ENCODE data around the gene INPP5B.

INPP5B gene

GRCh38 chr1:37890378-37891014 lies 56.4 kb downstream of the INPP5B start:
- H3K27me3 ChIP-seq (ENCODE audit: control insufficient read depth, insufficient read depth, low read length), result no peaks in the 10 kb centered on the region
- H3K9me3 ChIP-seq (ENCODE audit: control insufficient read depth, insufficient read depth, low read length), result no peaks in the 10 kb centered on the region
- H3K4me3 ChIP-seq (ENCODE audit: low read depth, low read length), result no peak overlapping the region
- H3K36me3 ChIP-seq (ENCODE audit: control insufficient read depth, insufficient read depth, low read length), result peaks cover 44% of the 10 kb centered on the region
- no peak overlapping the region for H3K27ac ChIP-seq (ENCODE audit: low read depth, low read length)
- H3K4me1 ChIP-seq (ENCODE audit: control insufficient read depth, insufficient read depth, low read length), result no peaks in the 10 kb centered on the region
- no peak overlapping the region for H3K9ac ChIP-seq (ENCODE audit: low read depth, low read length)

- H3K27ac ChIP-seq (ENCODE audit: low read depth, low read length), result no peak overlapping the region
- no peak overlapping the region for H3K9ac ChIP-seq (ENCODE audit: low read depth, low read length)
- no peaks in the 10 kb centered on the region for H3K9me3 ChIP-seq (ENCODE audit: control insufficient read depth, insufficient read depth, low read length)
- no peaks in the 10 kb centered on the region for H3K27me3 ChIP-seq (ENCODE audit: control insufficient read depth, insufficient read depth, low read length)
- peaks cover 54% of the 10 kb centered on the region for H3K36me3 ChIP-seq (ENCODE audit: control insufficient read depth, insufficient read depth, low read length)
- no peaks in the 10 kb centered on the region for H3K4me1 ChIP-seq (ENCODE audit: control insufficient read depth, insufficient read depth, low read length)
- no peak overlapping the region for H3K4me3 ChIP-seq (ENCODE audit: low read depth, low read length)
These were observed 58.7 kb downstream of the INPP5B start for GRCh38 chr1:37888022-37888700.

GRCh38 chr1:37884145-37884544 lies 62.7 kb downstream of the INPP5B start:
- H3K4me1 ChIP-seq (ENCODE audit: control insufficient read depth, insufficient read depth, low read length), result no peaks in the 10 kb centered on the region
- no peak overlapping the region for H3K4me3 ChIP-seq (ENCODE audit: low read depth, low read length)
- H3K36me3 ChIP-seq (ENCODE audit: control insufficient read depth, insufficient read depth, low read length), result peaks cover 77% of the 10 kb centered on the region
- H3K9ac ChIP-seq (ENCODE audit: low read depth, low read length), result no peak overlapping the region
- H3K27me3 ChIP-seq (ENCODE audit: control insufficient read depth, insufficient read depth, low read length), result no peaks in the 10 kb centered on the region
- H3K9me3 ChIP-seq (ENCODE audit: control insufficient read depth, insufficient read depth, low read length), result no peaks in the 10 kb centered on the region
- H3K27ac ChIP-seq (ENCODE audit: low read depth, low read length), result no peak overlapping the region

GRCh38 chr1:37883671-37884070 lies 63.2 kb downstream of the INPP5B start:
- H3K27me3 ChIP-seq (ENCODE audit: control insufficient read depth, insufficient read depth, low read length), result no peaks in the 10 kb centered on the region
- no peak overlapping the region for H3K4me3 ChIP-seq (ENCODE audit: low read depth, low read length)
- H3K9me3 ChIP-seq (ENCODE audit: control insufficient read depth, insufficient read depth, low read length), result no peaks in the 10 kb centered on the region
- no peaks in the 10 kb centered on the region for H3K4me1 ChIP-seq (ENCODE audit: control insufficient read depth, insufficient read depth, low read length)
- no peak overlapping the region for H3K9ac ChIP-seq (ENCODE audit: low read depth, low read length)
- no peak overlapping the region for H3K27ac ChIP-seq (ENCODE audit: low read depth, low read length)
- H3K36me3 ChIP-seq (ENCODE audit: control insufficient read depth, insufficient read depth, low read length), result peaks cover 74% of the 10 kb centered on the region

GRCh38 chr1:37879865-37880264 lies 67.0 kb downstream of the INPP5B start:
- no peaks in the 10 kb centered on the region for H3K27me3 ChIP-seq (ENCODE audit: control insufficient read depth, insufficient read depth, low read length)
- no peak overlapping the region for H3K9ac ChIP-seq (ENCODE audit: low read depth, low read length)
- H3K9me3 ChIP-seq (ENCODE audit: control insufficient read depth, insufficient read depth, low read length), result no peaks in the 10 kb centered on the region

GRCh38 chr1:37878071-37878470 lies 68.8 kb downstream of the INPP5B start:
- Histone ChIP-seq H3K36me3 (ENCODE audit: control insufficient read depth, insufficient read depth, low read length) (peaks cover 74% of the 10 kb centered on the region), H3K27me3 (ENCODE audit: control insufficient read depth, insufficient read depth, low read length) (no peaks in the 10 kb centered on the region), H3K4me1 (ENCODE audit: control insufficient read depth, insufficient read depth, low read length) (no peaks in the 10 kb centered on the region), H3K4me3 (ENCODE audit: low read depth, low read length) (no peak overlapping the region), H3K27ac (ENCODE audit: low read depth, low read length) (no peak overlapping the region), H3K9ac (ENCODE audit: low read depth, low read length) (no peak overlapping the region), H3K9me3 (ENCODE audit: control insufficient read depth, insufficient read depth, low read length) (no peaks in the 10 kb centered on the region)

More at GRCh38 chr1:37879865-37880264, 67.0 kb downstream of the INPP5B start:
- no peak overlapping the region for H3K27ac ChIP-seq (ENCODE audit: low read depth, low read length)
- no peaks in the 10 kb centered on the region for H3K4me1 ChIP-seq (ENCODE audit: control insufficient read depth, insufficient read depth, low read length)
- H3K36me3 ChIP-seq (ENCODE audit: control insufficient read depth, insufficient read depth, low read length), result peaks cover 66% of the 10 kb centered on the region
- H3K4me3 ChIP-seq (ENCODE audit: low read depth, low read length), result no peak overlapping the region

- no peak overlapping the region for H3K9ac ChIP-seq (ENCODE audit: low read depth, low read length)
- no peak overlapping the region for H3K27ac ChIP-seq (ENCODE audit: low read depth, low read length)
- no peaks in the 10 kb centered on the region for H3K4me1 ChIP-seq (ENCODE audit: control insufficient read depth, insufficient read depth, low read length)
- no peaks in the 10 kb centered on the region for H3K9me3 ChIP-seq (ENCODE audit: control insufficient read depth, insufficient read depth, low read length)
- no peaks in the 10 kb centered on the region for H3K27me3 ChIP-seq (ENCODE audit: control insufficient read depth, insufficient read depth, low read length)
- H3K4me3 ChIP-seq (ENCODE audit: low read depth, low read length), result no peak overlapping the region
- peaks cover 64% of the 10 kb centered on the region for H3K36me3 ChIP-seq (ENCODE audit: control insufficient read depth, insufficient read depth, low read length)
These were observed 71.0 kb downstream of the INPP5B start for GRCh38 chr1:37875833-37876232.

- Histone ChIP-seq H3K27me3 (ENCODE audit: control insufficient read depth, insufficient read depth, low read length) (no peaks in the 10 kb centered on the region), H3K4me3 (ENCODE audit: low read depth, low read length) (no peak overlapping the region), H3K4me1 (ENCODE audit: control insufficient read depth, insufficient read depth, low read length) (no peaks in the 10 kb centered on the region), H3K36me3 (ENCODE audit: control insufficient read depth, insufficient read depth, low read length) (peaks cover 60% of the 10 kb centered on the region), H3K9ac (ENCODE audit: low read depth, low read length) (no peak overlapping the region), H3K27ac (ENCODE audit: low read depth, low read length) (no peak overlapping the region), H3K9me3 (ENCODE audit: control insufficient read depth, insufficient read depth, low read length) (no peaks in the 10 kb centered on the region)
These were observed 74.2 kb downstream of the INPP5B start for GRCh38 chr1:37872692-37873091.

GRCh38 chr1:37868466-37868865 lies 78.4 kb downstream of the INPP5B start:
- no peak overlapping the region for H3K27ac ChIP-seq (ENCODE audit: low read depth, low read length)
- no peaks in the 10 kb centered on the region for H3K9me3 ChIP-seq (ENCODE audit: control insufficient read depth, insufficient read depth, low read length)
- H3K9ac ChIP-seq (ENCODE audit: low read depth, low read length), result no peak overlapping the region
- H3K4me1 ChIP-seq (ENCODE audit: control insufficient read depth, insufficient read depth, low read length), result no peaks in the 10 kb centered on the region
- no peaks in the 10 kb centered on the region for H3K27me3 ChIP-seq (ENCODE audit: control insufficient read depth, insufficient read depth, low read length)
- H3K4me3 ChIP-seq (ENCODE audit: low read depth, low read length), result no peak overlapping the region
- peaks cover 67% of the 10 kb centered on the region for H3K36me3 ChIP-seq (ENCODE audit: control insufficient read depth, insufficient read depth, low read length)

GRCh38 chr1:37867784-37868183 lies 79.1 kb downstream of the INPP5B start:
- Histone ChIP-seq H3K27me3 (ENCODE audit: control insufficient read depth, insufficient read depth, low read length) (no peaks in the 10 kb centered on the region), H3K4me3 (ENCODE audit: low read depth, low read length) (no peak overlapping the region), H3K27ac (ENCODE audit: low read depth, low read length) (no peak overlapping the region), H3K4me1 (ENCODE audit: control insufficient read depth, insufficient read depth, low read length) (no peaks in the 10 kb centered on the region), H3K9me3 (ENCODE audit: control insufficient read depth, insufficient read depth, low read length) (no peaks in the 10 kb centered on the region), H3K36me3 (ENCODE audit: control insufficient read depth, insufficient read depth, low read length) (peaks cover 61% of the 10 kb centered on the region), H3K9ac (ENCODE audit: low read depth, low read length) (no peak overlapping the region)

GRCh38 chr1:37866491-37866890 lies 80.4 kb downstream of the INPP5B start:
- H3K4me1 ChIP-seq (ENCODE audit: control insufficient read depth, insufficient read depth, low read length), result no peaks in the 10 kb centered on the region
- no peaks in the 10 kb centered on the region for H3K27me3 ChIP-seq (ENCODE audit: control insufficient read depth, insufficient read depth, low read length)
- no peaks in the 10 kb centered on the region for H3K9me3 ChIP-seq (ENCODE audit: control insufficient read depth, insufficient read depth, low read length)
- H3K27ac ChIP-seq (ENCODE audit: low read depth, low read length), result no peak overlapping the region
- H3K9ac ChIP-seq (ENCODE audit: low read depth, low read length), result no peak overlapping the region
- no peak overlapping the region for H3K4me3 ChIP-seq (ENCODE audit: low read depth, low read length)
- peaks cover 63% of the 10 kb centered on the region for H3K36me3 ChIP-seq (ENCODE audit: control insufficient read depth, insufficient read depth, low read length)
